ENCODE data around the gene ISYNA1. TPM values are rescaled to one million over a fixed set of nuclear protein-coding genes. Genes with fewer than 3 reads are reported as not detected.

ISYNA1 gene
- total RNA-seq, 1 donor from 2014 or later = 11.7 TPM

- no peak for DNase-seq (ENCODE audit: low read depth)
Observed at GRCh38 chr19:18433015-18433691, 4.8 kb downstream of the ISYNA1 start.

GRCh38 chr19:18432275-18433014 lies 5.5 kb downstream of the ISYNA1 start:
- DNase-seq (ENCODE audit: low read depth) = peak; percentile 78

- DNase-seq (ENCODE audit: low read depth) = no peak
Observed at GRCh38 chr19:18431351-18432197, 6.4 kb downstream of the ISYNA1 start.

DNA sequence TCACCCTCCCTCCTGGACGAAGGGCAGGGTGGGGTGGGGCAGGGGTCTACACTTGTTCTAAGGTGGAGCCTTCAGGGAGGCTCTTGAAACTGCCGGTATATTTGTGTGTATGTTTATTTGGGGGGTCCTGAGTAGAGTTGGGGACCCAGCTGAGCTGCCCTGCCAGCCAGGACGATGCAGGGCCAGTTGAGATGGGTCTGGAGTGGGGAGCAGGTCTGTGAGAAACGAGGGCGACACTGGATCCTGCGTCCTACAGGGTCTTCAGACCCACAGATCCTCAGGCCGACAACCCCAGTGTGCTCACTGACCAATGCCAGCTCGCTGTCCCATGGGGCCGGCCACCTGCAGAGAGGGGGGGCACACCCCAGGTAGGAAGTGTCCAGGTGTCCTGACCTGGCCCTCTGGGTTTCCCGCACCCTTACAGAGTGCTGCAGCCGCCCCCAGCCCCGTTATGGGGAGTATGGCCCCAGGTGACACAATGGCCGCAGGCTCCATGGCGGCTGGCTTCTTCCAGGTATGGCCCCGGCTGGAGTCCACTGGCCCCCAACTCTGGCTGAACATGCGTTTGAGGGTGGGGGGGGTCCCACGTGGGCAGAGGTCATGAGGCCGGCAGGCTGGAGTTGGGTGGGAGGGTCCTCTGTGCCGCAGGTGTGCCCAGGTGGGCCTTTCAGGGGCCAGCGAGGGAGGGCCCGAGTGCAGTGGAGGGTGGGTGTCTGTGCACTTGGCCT lies 7.4 kb downstream of the ISYNA1 start:
- no peak for DNase-seq (ENCODE audit: low read depth)

- DNase-seq (ENCODE audit: low read depth) = no peak
Observed at GRCh38 chr19:18429717-18430416, 8.1 kb downstream of the ISYNA1 start.

- peak; percentile 67 for DNase-seq (ENCODE audit: low read depth)
Observed at GRCh38 chr19:18428787-18429674, 8.9 kb downstream of the ISYNA1 start.

- DNase-seq (ENCODE audit: low read depth) = no peak
Observed at GRCh38 chr19:18428173-18428786, 9.7 kb downstream of the ISYNA1 start.

GRCh38 chr19:18427743-18428113 lies 10.2 kb downstream of the ISYNA1 start:
- DNase-seq (ENCODE audit: low read depth) = no peak

DNA sequence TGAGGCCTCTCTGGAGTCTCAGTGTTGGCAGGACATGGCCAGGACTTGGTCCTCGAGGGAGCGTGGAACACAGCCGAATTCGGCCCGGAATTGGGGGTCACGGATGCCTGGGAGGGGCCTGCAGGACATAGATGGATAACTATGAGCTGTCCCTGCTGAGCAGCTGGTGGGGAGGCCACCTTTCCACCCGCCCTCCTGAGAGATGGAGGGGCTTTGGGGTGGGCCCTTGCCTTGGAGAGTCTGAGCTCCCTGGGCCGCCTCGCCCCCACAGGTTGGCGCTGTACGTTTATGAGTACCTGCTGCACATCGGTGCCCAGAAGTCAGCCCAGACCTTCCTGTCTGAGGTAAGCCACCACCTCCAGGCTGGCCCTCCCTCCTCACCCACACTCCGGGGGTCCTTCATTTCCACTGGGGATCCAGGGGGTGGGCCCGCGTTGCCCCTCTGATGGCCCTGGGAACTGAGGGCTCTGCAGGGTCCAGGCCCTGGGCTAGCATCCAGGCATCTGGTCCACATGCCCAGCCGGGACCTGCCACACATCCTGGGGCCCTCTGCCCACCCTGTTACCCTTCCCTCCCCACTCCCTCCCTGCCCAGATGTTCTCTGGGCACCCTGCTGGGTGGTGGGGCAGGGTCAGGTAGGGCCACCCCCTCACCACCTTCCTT lies 10.7 kb downstream of the ISYNA1 start:
- no peak for DNase-seq (ENCODE audit: low read depth)

DNA sequence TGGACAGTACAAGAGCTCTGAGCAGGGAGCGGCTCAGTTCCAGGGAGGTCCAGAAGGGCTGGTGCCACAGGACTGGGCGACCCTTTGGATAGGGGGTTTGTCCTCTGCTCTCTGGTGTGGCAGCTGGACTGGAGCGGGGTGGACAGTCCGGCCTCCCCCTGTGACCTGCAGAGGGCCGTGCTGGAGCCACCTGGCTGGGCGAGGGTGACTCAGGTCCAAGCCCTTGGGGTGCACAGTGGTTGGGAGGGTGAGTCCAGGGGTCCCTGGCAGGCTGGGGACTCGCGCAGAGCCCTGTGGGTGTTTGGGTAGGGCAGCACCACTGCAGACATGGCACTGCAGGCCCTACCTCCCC lies 11.5 kb downstream of the ISYNA1 start:
- no peak for DNase-seq (ENCODE audit: low read depth)

DNA sequence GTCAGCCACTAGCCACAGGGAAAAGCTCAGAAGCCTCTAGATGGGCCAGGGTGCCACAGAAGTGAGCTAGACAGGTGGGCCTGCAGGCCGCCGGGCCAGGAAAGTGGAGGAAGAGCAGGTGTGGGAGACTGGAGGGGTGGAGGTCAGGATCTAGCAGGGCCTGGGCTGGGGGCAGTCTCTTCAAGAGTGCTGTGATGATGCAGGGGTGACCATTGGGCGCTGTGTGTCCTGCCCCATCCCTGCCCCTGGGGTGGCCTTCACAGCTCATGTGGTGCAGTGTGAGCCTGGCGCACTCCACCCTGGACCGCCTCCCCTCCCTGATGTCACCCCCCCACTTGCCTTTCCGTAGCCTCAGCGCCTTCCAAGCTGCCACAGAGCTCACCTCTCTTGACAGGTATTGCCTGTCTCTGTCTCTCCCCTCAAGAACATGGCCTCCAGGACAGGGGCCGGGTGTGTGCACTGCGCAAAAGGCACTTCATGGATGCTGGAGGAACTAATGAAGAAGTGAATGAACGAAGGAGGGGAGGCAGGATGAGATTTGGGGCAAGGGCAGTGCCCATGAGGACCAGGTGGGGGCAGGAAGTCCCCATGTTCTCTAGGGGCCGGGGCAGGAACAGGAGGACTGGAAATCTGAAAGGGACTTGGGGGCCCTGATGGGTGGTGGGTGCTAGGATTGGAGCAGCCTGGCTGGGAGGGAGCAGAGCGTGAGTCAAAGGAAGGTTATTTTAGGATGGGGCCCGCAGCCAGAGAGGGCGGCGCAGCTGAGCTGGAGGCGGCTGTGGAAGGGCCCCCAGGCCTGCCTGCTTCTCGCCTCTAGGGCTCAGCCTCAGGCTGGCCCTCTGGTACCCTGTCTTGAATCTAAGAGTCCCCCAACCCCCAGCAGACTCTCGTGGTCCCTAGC lies 12.2 kb downstream of the ISYNA1 start:
- peak; percentile 77 for DNase-seq (ENCODE audit: low read depth)

DNA sequence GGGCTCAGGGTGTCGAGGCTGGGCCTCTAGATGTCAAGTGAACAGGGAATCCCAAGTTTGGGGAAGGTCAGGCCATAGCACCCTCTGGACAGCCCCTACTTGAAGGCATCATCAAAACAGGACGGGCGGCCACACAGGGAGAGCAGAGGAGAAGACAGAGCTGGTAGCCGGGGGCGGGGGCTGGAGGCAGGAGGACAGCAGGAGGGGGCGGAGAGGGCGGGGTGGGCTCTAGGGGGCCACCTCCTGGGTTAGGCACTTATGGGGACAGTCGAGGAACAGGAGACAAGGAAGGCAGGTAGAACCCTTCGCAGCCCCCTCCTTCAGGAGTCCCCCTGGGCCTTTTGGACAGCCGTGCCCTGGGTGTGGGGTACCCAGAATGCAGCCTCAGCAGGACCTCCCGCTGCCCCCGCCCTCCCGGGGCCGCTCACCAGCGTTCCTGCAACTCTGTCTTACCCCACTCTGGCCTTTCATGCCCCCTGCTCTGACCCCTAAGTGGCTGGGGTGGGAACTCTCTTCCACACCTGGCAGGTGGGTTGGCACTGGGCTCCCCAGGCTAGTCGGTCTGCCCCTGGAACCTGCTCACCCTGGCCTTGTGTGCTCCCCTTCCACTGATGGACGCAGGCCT lies 12.9 kb downstream of the ISYNA1 start:
- DNase-seq (ENCODE audit: low read depth) = no peak

DNA sequence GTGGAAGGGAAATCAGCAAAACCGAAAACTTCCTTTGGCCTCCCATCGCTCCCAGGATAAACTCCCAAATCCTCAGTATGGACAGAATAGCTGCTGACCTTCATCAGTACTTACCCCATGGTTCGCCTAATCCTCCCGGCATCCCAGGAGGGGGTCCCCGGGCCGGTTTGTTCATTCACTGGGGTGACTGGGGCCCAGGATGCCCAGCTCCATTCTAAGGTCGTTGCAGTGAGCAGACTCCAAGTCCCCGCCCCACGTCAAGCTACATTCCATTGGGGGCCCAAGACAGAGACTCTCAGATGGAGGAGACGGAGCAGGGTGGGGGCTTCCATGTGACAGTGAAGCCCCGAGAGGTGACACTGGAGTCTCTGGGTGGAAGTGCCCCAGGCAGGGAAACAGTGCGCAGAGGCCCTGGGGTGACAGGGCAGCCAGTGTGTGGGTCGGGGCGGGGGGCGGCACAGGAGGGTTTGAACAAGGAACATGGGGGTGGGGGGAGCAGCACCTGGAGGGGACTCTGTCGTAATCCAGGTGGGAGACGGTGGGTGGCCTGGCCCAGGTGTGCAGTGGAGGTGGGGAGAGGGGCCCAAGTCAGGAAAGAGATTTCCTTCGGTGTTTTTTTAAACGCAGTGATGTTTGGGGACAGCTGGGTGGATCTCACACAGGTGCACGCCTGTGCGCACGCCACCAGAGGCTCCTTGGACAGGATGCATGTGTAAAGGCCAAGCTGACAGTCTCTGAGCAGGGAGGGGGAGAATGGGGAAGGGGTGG lies 13.6 kb downstream of the ISYNA1 start:
- no peak for DNase-seq (ENCODE audit: low read depth)

DNA sequence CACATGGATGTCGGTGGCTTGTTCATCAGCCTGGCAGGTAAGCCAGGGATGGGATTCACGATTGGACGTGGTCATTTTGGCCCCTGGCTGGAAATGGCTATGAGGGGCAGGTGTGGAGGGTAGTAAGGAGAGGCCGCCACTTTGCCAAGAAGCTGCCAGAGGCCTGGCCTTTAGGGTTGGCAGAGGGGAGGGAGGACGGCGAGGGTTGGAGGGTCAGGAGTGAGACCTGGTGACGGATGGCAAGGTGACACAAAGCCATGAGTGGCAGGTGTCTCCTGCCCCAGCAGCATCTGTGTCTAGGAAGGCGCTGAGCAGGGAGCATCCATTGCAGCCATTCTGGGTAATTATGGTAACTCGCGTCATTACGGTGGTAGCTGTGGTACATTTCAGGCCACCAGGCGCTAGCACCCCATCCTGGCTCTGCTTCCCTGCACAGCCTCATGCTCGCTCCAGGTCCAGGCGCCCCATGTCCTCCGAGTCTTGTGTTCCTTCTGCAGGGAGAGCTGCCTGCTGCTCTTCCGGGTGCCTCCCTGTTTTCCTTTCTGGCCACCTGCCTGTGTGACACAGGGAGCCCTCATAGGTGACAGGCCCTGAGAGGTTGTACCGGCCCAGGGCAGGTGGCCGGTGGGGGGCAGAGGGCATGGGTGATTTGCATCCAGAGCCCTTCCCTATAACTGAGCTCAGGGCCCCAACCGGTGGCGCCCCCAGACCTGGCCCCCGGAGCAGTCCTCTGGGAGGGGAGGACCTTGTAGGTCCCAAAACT lies 14.5 kb downstream of the ISYNA1 start:
- no peak for DNase-seq (ENCODE audit: low read depth)

GRCh38 chr19:18422530-18423191 lies 15.3 kb downstream of the ISYNA1 start:
- DNase-seq (ENCODE audit: low read depth) = no peak
